ENCODE results near the gene SRGAP3. TPM values are rescaled to one million over a fixed set of nuclear protein-coding genes. Genes with fewer than 3 reads are reported as not detected.

Gene SRGAP3
- total RNA-seq, 1 experiment from 2014 or later = 17.9 TPM

GRCh38 chr3:9067352-9067975 is 182.0 kb downstream of the SRGAP3 start:
- no peak overlapping the region for H3K4me3 Mint-ChIP-seq
- no peaks in the 10 kb centered on the region for H3K4me1 Mint-ChIP-seq
- peak; percentile 66 for DNase-seq (ENCODE audit: low spot score)
- H3K27ac Mint-ChIP-seq = no peak overlapping the region
- H3K27me3 Mint-ChIP-seq (ENCODE audit: low read depth) = no peaks in the 10 kb centered on the region; the same call in 1 of the 2 replicates
- peaks cover 9% of the 10 kb centered on the region for H3K9me3 Mint-ChIP-seq
- ChIA-PET POLR2A (no interaction called here), CTCF (interaction anchor here (0.7 to 2.7 kb wide), 11 partner anchors 9 to 247 kb away, joined by 3 to 37 read pairs (median 4); no protein-coding TSS in a partner anchor)
- no peak for TF ChIP-seq EMX1 (CRISPR knock-in tag; IDR thresholded peaks at IDR 0.05)
- TF ChIP-seq, protein P1, sequence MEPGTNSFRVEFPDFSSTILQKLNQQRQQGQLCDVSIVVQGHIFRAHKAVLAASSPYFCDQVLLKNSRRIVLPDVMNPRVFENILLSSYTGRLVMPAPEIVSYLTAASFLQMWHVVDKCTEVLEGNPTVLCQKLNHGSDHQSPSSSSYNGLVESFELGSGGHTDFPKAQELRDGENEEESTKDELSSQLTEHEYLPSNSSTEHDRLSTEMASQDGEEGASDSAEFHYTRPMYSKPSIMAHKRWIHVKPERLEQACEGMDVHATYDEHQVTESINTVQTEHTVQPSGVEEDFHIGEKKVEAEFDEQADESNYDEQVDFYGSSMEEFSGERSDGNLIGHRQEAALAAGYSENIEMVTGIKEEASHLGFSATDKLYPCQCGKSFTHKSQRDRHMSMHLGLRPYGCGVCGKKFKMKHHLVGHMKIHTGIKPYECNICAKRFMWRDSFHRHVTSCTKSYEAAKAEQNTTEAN (CRISPR knock-in tag; IDR thresholded peaks at IDR 0.05) = no peak
- no peak for TF ChIP-seq PRDM15 (CRISPR knock-in tag; IDR thresholded peaks at IDR 0.05)
- peak; percentile 72 for TF ChIP-seq CTCF (IDR thresholded peaks at IDR 0.05)
- TF ChIP-seq, protein P2, sequence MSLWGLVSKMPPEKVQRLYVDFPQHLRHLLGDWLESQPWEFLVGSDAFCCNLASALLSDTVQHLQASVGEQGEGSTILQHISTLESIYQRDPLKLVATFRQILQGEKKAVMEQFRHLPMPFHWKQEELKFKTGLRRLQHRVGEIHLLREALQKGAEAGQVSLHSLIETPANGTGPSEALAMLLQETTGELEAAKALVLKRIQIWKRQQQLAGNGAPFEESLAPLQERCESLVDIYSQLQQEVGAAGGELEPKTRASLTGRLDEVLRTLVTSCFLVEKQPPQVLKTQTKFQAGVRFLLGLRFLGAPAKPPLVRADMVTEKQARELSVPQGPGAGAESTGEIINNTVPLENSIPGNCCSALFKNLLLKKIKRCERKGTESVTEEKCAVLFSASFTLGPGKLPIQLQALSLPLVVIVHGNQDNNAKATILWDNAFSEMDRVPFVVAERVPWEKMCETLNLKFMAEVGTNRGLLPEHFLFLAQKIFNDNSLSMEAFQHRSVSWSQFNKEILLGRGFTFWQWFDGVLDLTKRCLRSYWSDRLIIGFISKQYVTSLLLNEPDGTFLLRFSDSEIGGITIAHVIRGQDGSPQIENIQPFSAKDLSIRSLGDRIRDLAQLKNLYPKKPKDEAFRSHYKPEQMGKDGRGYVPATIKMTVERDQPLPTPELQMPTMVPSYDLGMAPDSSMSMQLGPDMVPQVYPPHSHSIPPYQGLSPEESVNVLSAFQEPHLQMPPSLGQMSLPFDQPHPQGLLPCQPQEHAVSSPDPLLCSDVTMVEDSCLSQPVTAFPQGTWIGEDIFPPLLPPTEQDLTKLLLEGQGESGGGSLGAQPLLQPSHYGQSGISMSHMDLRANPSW (CRISPR knock-in tag; conservative IDR thresholded peaks at IDR 0.05; ENCODE audit: low read depth) = no peak
- TF ChIP-seq ZNF671 (CRISPR knock-in tag; IDR thresholded peaks at IDR 0.05) = no peak
- TF ChIP-seq RELA (CRISPR knock-in tag; IDR thresholded peaks at IDR 0.05; ENCODE audit: borderline replicate concordance) = no peak
- ATAC-seq = peak; percentile 94
- peaks cover 10% of the 10 kb centered on the region for H3K36me3 Mint-ChIP-seq

DNA sequence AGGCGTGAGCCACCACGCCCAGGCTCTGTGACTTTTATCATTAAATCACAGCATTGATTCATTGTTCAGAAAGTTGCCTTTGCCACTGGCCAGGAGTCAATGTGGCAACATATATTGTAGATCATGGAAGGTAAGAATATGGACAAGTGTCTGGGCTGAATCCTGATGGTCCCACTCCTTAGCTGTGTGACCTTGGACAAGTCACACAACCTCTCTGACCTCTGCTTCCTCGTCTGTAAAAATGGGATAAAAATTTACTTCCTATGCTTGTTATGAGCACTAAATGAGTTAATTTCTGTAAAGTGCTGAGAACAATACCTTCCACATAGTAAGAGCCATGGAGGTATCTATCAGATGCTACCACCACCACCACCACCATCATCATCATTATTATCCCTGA is 182.7 kb downstream of the SRGAP3 start:
- H3K4me1 Mint-ChIP-seq = no peaks in the 10 kb centered on the region
- ChIA-PET POLR2A (no interaction called here), CTCF (interaction anchor here (1.0 to 2.7 kb wide), 3 partner anchors 25 to 185 kb away, joined by 3 to 37 read pairs (median 5); no protein-coding TSS in a partner anchor)
- H3K27ac Mint-ChIP-seq = no peak overlapping the region
- no peaks in the 10 kb centered on the region; the same call in 1 of the 2 replicates for H3K27me3 Mint-ChIP-seq (ENCODE audit: low read depth)
- H3K4me3 Mint-ChIP-seq = no peak overlapping the region
- H3K9me3 Mint-ChIP-seq = peaks cover 16% of the 10 kb centered on the region
- ATAC-seq (no peak), DNase-seq (ENCODE audit: low spot score) (no peak)
- H3K36me3 Mint-ChIP-seq = peaks cover 17% of the 10 kb centered on the region
- TF ChIP-seq OVOL2 (CRISPR knock-in tag; IDR thresholded peaks at IDR 0.05; ENCODE audit: borderline replicate concordance) (no peak), SP1 (CRISPR knock-in tag; conservative IDR thresholded peaks at IDR 0.05) (no peak), TP53 (CRISPR knock-in tag; IDR thresholded peaks at IDR 0.05) (no peak), HMGA2 (CRISPR knock-in tag; IDR thresholded peaks at IDR 0.05) (no peak), NFYB (CRISPR knock-in tag; conservative IDR thresholded peaks at IDR 0.05; ENCODE audit: low read depth) (no peak), RELA (CRISPR knock-in tag; IDR thresholded peaks at IDR 0.05; ENCODE audit: borderline replicate concordance) (no peak), ZNF232 (CRISPR knock-in tag; IDR thresholded peaks at IDR 0.05) (no peak), CDX4 (CRISPR knock-in tag; IDR thresholded peaks at IDR 0.05; ENCODE audit: borderline replicate concordance) (no peak), GTF2I (CRISPR knock-in tag; conservative IDR thresholded peaks at IDR 0.05) (no peak), FOXJ3 (CRISPR knock-in tag; IDR thresholded peaks at IDR 0.05; ENCODE audit: borderline replicate concordance) (no peak), CTCF (IDR thresholded peaks at IDR 0.05) (no peak), KAT7 (CRISPR knock-in tag; IDR thresholded peaks at IDR 0.05; ENCODE audit: borderline replicate concordance) (no peak), E2F1 (CRISPR knock-in tag; IDR thresholded peaks at IDR 0.05) (no peak), ZNF671 (CRISPR knock-in tag; IDR thresholded peaks at IDR 0.05) (no peak)

Measured in WTC11 (cell line).